Measurements from ENCODE around the gene ARSB.

The ARSB gene

GRCh38 chr5:78779771-78780616, 205.1 kb downstream of the ARSB start:
- TF ChIP-seq CTCF (IDR thresholded peaks at IDR 0.05; ENCODE audit: low read depth, low read length, missing control alignments) = no peak
- no peak overlapping the region for H3K4me3 ChIP-seq (ENCODE audit: low read depth, low read length)
- no peaks in the 10 kb centered on the region for H3K36me3 ChIP-seq (replicated peaks)
- peak overlapping the region; percentile 2 for H3K27ac ChIP-seq
- peak; percentile 66 for DNase-seq
- in situ Hi-C loops (cut with HindIII; ENCODE audit: low pct_ligation_motif_present, low sequenced_read_pairs) = no loop called here
- H3K27me3 ChIP-seq (replicated peaks) = no peaks in the 10 kb centered on the region

GRCh38 chr5:78779262-78779661, 205.8 kb downstream of the ARSB start:
- no peak for TF ChIP-seq CTCF (IDR thresholded peaks at IDR 0.05; ENCODE audit: low read depth, low read length, missing control alignments)
- no peaks in the 10 kb centered on the region for H3K36me3 ChIP-seq (replicated peaks)
- in situ Hi-C loops (cut with HindIII; ENCODE audit: low pct_ligation_motif_present, low sequenced_read_pairs) = no loop called here
- DNase-seq = no peak
- no peak overlapping the region for H3K27ac ChIP-seq
- no peaks in the 10 kb centered on the region for H3K27me3 ChIP-seq (replicated peaks)
- H3K4me3 ChIP-seq (ENCODE audit: low read depth, low read length) = no peak overlapping the region

GRCh38 chr5:78778538-78778937, 206.6 kb downstream of the ARSB start:
- Histone ChIP-seq H3K27me3 (replicated peaks) (no peaks in the 10 kb centered on the region), H3K27ac (no peak overlapping the region), H3K4me3 (ENCODE audit: low read depth, low read length) (no peak overlapping the region), H3K36me3 (replicated peaks) (no peaks in the 10 kb centered on the region)
- TF ChIP-seq CTCF (IDR thresholded peaks at IDR 0.05; ENCODE audit: low read depth, low read length, missing control alignments) = no peak
- no peak for DNase-seq
- in situ Hi-C loops (cut with HindIII; ENCODE audit: low pct_ligation_motif_present, low sequenced_read_pairs) = no loop called here

- TF ChIP-seq CTCF (IDR thresholded peaks at IDR 0.05; ENCODE audit: low read depth, low read length, missing control alignments) = no peak
- Histone ChIP-seq H3K27me3 (replicated peaks) (no peaks in the 10 kb centered on the region), H3K27ac (no peak overlapping the region), H3K36me3 (replicated peaks) (no peaks in the 10 kb centered on the region), H3K4me3 (ENCODE audit: low read depth, low read length) (no peak overlapping the region)
- in situ Hi-C loops (cut with HindIII; ENCODE audit: low pct_ligation_motif_present, low sequenced_read_pairs) = no loop called here
- DNase-seq = no peak
These were observed 207.2 kb downstream of the ARSB start for GRCh38 chr5:78777901-78778300.

- H3K27ac ChIP-seq = no peak overlapping the region
- no peak for TF ChIP-seq CTCF (IDR thresholded peaks at IDR 0.05; ENCODE audit: low read depth, low read length, missing control alignments)
- in situ Hi-C loops (cut with HindIII; ENCODE audit: low pct_ligation_motif_present, low sequenced_read_pairs) = no loop called here
- no peak overlapping the region for H3K4me3 ChIP-seq (ENCODE audit: low read depth, low read length)
- H3K36me3 ChIP-seq (replicated peaks) = no peaks in the 10 kb centered on the region
- no peak for DNase-seq
- H3K27me3 ChIP-seq (replicated peaks) = no peaks in the 10 kb centered on the region
These were observed 208.5 kb downstream of the ARSB start for GRCh38 chr5:78776637-78777036.

GRCh38 chr5:78773655-78774054, 211.5 kb downstream of the ARSB start:
- DNase-seq = no peak
- Histone ChIP-seq H3K4me3 (ENCODE audit: low read depth, low read length) (no peak overlapping the region), H3K27ac (no peak overlapping the region), H3K27me3 (replicated peaks) (no peaks in the 10 kb centered on the region), H3K36me3 (replicated peaks) (no peaks in the 10 kb centered on the region)
- TF ChIP-seq CTCF (IDR thresholded peaks at IDR 0.05; ENCODE audit: low read depth, low read length, missing control alignments) = no peak
- in situ Hi-C loops (cut with HindIII; ENCODE audit: low pct_ligation_motif_present, low sequenced_read_pairs) = no loop called here

Measured in brain microvascular endothelial cell (primary cell).